CD4-positive, alpha-beta T cell treated with Interleukin-6 for 4 hours (primary cell): Measurements from ENCODE around the gene SUGCT.

Source experiments
- DNase-seq: peaks from one replicate; pipeline ENCODE4 v3.0.0-alpha.2; 2020; ENCODE audit warnings: mixed read lengths

SUGCT gene

DNA sequence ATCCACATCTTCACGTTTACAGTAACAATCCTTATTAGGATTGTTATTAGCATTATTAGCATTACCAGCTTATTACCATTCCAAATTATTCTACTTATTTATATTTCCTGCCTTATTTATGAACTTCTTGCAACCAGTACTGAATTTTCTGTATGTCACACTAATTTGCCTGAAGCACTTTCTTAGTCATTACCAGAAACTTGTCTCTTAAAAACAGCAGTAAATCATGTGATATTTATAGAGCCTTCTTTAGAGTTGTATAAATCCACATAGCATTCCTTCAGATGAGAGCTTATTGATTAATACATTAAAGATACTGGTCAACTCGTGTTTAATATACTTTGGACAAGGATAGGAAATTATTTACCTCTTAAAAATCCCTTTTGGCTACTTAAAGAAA is 618.6 kb downstream of the SUGCT start:
- DNase-seq = no peak

DNA sequence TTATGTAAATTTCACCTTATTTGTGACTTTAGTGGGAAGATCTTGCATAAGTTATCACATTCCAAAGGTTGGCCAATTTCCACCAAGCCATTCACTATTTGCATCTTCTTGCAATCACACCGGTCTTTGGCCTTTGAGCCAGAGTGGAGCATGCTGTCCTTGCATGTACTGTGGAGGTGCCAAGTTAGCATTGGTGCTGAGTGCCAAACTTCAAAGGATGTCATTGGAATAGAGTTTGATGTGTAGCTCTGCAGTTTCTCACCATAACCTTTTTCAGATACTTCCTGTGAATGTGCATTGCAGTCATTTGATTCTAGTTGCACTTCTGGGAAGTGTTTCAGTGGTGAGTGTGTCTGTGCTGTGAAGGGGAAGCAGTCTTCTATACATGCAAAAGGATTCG is 620.6 kb downstream of the SUGCT start:
- no peak for DNase-seq

DNA sequence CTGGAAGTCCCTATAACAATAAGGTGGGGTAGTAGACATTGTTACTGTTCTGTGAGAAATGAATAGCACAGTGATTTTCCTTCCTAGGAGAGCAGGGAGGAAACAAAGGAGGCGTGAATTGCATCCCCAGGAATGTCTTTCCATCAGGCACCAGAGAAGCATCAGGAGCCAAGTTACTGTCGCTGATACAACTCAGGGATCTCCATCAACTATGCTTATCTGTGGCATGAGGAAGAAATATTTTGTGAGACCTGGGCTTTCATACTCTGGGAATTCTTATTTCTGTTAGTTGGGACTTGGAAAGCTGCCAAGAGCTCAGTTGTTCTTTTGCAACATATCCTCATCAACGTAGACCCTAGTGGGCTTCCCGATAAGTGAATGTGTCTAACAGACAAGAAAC is 622.3 kb downstream of the SUGCT start:
- DNase-seq = no peak

DNA sequence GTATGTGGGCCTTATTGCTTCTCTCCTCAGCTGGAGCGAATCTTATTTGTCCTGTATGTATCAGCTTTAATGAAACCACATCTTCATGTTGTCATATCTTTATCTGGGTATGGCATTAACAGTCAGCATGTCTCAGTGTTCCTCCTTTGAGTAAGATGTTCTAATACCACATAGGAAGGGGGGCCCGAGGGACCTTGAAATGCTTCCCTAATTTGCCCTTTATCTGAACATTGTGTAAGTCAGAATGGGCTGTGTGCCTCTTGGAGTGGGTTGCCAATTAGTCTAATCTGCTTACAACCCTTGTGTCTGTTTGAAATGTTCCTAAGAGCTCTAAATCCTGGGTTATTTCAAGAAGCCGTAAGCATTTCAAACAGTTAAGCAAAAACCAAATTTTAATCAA is 623.8 kb downstream of the SUGCT start:
- DNase-seq = no peak

DNA sequence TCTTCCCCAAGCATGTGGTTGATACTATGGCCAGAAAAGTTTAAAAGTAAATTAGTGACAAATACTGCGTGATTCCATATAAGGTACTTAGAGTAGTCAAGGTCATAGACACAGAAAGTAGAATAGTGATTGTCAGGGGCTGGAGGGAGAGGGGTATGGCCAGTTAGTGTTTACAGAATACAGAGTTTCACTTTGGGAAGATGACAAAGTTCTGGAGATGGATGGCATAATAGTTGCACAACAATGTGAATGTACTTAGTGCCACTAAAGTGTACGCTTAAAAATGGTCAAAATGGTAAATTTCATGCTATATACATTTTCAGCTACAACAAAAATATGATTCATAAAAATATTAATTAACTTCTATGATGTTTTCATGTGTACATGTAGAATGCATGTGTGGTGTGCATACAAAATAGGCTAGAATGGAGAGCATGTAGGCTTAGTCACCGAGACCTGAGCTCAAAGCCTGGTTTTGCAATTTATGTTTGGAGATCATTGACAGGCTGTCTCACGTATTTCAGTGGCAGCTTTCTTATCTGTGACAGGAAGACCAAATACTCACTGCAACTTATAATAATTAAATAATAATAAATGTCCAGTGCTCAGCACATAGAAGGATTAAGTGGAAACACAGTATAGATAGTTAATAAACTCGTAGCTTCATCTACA is 625.6 kb downstream of the SUGCT start:
- DNase-seq = no peak

DNA sequence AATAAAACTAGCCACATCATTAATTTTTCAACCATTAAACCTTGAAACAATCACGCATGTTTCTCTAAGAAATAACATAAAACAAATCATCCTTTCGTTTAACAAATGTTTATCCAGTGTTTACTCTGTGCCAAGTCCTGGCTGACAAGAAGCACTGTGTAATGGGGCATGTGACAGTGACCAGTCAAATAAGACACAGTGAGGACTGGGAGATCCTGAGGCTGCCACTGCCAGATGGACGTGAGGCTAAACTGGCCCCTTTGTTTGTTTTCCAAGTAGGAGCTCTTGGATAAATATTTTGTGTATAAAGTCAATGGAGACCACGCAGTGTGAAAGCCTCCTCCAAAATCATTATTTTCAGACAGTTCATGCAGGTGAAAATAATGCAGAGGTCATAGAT is 626.2 kb downstream of the SUGCT start:
- DNase-seq = no peak

DNA sequence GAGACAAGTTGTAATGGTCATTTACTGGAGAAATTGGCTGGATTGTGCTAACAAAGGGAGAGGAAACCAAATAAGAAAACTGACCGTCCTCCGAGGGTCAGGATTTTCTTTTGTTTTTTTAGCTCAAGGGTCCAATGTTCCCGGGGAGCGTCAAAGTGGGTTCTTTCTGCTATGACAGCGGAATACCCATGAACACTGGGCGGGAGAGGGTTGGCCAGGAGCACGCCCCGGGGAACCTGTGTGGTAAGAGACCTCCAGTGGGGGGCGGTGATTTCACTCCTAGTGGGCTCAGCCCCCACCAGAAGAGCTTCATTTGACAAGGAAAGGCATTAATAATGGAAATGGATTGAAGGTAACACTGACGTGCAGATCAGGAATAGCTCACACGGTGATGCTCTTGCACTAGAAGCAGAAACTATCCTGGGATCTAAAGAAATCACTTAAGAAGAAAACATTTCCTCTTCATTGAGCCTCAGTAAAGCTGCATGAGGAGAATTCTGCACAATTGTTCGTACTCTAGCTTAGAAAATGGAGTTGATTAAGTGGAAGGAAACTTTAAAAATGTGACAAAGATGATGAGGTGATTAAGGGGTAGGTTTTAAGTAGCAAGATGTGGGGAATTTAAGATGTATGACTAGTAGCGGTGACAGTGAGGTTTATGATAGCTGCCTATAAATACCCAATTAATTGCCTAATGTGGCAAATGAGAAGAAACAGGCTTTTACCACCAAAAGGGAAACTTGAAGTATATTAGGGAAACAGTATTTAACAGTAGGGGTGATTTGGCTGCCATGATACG is 627.2 kb downstream of the SUGCT start:
- no peak for DNase-seq

DNA sequence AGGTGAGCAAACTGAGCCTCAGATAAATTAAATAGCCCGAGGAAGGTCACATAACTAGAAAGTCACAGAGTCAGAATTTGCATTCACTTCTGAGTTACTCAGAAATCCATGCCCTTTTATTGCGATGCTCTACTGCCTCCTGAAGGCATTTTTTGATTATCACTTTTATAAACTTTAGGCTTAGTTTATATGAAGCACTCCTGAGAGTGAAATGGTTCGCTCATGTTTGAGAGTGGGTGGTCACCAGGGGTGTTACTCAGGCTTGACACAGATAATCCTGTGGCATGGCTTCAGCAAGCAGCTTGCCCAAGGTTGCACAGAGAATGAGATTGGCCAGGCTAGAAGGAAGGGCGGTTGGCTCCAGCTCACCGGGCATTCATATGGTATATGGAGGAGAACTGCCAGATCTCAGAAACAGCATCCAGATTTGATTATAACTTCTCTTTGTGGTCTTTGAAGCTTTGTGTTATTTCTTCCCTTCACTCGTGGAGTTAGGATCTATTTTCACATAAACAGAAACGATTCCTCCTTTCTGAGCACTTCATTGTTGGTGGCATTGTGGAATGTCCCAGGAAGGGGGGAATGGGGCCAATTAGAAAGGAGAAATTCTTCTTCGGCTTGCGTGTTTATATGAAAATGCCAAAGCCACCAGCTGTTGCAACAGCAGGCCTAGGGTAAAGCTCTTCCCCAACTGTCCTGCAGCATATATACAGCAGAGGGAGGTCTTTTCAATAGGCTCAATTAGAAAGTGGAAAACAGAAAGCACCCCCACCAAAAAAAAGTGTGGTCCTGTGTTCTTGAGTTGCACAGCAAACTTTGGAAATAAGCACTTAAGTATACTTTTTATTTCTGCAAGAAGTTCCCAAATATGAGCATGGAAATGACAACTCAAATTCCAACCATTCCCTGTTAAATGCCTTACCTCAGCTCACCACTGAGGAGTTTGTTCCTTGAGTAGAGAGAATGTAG is 628.8 kb downstream of the SUGCT start:
- no peak for DNase-seq

DNA sequence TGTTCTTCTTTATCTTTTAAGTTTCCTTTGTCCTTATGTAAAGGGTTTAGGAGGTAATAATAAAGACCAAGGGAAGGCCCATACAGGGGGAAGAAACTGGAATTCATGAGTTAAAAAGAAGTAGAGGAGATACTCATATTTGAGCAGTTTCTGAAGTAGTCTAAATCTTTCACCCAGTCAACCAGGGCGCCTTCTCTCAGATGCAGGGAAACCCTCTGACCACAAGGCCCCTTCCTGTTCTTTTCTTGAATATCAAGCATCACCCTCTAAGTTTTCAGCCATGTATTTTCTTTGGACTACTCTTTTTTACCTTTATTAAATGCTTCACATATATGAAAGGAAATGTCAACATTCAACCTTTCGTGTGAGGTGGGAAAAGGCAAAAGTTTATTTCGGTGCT is 630.8 kb downstream of the SUGCT start:
- no peak for DNase-seq

DNA sequence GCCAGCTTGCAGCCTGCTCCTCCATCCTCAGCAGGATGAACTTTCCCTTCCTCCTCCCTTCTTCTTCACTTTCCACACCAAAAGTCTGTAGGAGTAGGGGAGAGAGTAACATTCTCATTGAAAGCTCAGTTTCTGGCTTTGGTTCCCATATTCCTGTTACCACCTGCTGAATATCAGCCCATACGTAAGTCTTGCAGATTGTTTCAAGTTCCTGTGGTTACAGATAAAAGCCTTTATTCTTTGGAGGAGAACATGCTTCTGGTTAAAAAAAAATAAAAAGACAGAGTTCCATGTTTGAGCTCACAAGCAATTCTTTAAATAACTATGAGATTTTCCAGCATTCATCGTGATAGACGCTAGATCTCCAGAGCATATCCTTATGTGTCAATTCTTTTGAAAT is 637.3 kb downstream of the SUGCT start:
- no peak for DNase-seq

DNA sequence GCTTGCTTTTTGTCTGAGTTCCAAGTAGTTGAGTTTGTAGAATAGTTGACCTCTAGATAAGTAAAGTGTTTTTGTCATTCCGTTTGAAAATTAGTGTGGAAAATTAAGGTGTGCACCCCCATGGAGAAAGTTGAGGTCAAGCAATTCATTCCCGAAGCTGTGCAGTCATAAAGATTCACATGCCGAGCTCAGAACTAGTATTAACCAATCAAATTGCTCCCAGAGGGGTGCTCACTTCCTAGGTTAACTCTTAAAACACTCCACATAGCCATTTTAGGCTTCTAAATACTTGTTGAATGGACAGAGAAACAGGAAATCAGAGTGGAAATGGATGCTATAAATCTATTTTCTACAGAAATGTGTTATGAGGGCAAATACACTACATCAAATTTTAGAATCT is 638.9 kb downstream of the SUGCT start:
- DNase-seq = no peak

DNA sequence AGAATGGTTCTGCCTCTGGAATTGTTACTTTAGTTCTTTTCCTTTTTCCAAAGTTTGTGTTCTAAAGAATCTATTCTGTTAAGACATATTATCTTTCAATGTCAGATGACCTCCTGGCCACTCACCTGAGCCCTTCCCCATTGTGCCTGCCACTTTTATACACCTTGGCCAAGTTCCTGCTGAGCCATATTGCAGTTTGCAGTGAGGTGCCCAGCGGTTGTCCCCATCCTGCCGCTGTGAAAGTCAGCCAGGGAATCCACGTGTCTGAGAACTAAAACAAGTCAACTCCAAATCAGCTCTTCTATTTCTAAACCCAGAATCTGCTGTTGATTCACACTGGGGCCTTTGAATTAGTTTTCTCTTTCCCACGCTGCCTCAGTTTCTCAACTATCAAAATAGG is 641.1 kb downstream of the SUGCT start:
- DNase-seq = no peak

DNA sequence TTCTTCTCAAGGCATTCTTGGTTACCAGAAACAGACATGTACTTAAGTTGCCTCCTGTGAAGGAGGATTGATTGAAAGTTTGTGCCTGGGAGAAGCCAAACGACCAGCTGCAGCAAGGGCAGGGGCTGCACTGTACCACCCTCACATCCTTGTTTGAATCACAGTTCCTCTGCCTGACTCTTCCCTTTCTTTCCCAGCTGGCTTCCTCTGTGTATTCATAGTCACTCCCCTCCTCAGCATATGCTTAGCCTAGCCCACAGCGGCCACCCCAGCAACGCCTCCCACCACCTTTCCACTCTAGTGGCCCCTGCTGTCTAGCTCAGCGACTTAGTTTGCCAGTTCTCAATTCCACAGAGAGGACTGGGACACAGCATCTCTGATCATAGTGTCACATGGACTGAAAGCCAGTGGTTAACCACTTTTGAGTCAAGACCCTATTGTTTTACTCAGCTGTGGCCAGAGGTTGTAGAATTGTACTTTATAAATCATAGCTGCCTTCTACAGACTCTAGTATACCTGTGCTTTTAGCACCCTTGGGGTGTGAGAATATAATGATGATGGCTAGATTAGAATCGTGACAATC is 643.0 kb downstream of the SUGCT start:
- DNase-seq = no peak

DNA sequence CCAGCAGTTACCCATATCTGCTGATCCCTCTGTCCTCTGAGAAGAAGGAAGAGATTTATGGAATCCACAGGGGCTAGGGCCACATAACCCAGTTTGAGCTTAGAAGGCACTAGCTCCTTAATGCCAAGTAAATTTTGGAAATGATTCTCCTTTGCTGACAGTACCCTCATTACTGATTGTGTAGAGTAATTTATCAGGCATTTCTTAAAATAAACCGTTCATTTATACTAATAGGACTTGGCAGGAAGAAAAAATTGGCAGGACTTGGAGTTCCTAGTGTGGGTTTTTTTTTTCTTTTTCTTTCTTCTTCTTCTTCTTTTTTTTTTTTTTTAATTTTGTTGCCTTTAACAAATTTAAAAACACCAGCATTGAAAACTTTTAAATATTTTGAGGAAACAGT is 645.7 kb downstream of the SUGCT start:
- no peak for DNase-seq

DNA sequence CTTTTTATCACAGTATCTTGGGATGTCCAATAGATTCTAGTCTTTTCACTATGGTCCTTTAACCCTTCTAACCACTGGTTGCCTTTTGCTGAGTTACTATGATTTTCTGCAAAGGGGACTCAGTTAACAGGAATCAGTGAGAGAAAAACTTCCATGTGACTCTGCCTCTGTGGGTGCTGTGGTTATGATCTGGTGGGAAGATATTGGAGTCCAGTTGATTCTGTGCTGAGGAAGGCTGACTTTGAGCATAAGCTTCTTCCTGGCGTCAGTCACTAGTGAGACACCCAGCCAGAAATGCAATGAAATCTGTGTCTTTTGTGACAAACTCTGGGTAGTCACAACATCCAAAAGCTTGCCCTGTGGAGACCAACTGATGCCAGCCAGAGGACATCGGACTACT is 648.0 kb downstream of the SUGCT start:
- DNase-seq = no peak

DNA sequence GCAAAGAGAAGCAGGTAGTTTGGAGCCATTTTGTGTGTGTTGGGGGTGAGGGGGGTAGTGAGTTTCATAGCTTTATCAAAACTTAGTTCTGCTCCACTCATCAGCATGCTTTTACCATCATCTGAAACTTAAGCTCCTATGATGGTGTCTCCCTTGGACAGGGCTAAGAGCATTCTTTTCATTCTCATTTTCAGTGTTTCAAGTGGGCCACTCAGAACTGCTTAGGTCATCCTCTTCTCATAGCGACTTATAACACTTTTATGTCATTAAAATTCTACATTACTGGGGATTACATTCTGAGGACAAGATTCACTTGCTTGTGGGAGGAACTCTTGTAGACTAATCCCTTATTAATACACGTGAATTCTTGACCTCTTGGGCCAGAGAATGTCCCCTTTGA is 649.4 kb downstream of the SUGCT start:
- no peak for DNase-seq

DNA sequence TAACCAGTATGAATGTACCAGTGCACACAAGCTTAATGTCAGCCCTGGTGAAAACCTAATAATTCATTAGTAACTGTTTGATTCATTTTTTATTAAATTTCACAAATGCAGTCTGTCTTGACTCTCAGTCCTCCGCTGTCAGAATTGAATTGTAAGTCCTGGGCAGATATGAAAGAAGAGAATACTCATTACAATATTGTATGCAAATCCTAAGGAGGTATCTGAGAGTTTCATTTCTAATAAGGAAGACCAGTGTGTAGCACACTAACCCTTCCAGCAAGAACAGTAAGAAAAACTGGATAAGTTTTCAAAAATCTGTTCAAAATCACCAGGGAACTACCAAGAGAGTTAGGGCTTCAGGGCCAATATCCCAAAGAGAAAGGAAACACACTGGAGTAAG is 652.1 kb downstream of the SUGCT start:
- no peak for DNase-seq

DNA sequence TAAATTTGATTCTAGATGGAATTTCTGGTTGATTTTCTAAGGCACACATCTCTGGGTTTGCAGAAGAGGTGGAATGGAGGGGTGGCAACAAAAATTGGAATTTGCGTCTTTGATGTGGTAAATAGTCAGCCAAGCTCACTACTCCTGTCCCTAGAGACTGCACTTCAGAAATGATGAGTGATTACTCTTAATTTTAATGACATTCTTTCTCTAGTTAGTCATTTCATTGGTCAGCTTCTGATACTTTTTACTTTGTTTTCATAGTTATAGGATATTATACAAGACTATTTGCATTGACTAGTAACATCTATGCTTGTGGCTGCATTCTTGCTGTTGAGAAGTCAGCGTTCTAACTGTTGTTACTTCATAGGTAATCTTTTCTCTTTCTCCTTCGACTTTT is 658.3 kb downstream of the SUGCT start:
- DNase-seq = no peak

DNA sequence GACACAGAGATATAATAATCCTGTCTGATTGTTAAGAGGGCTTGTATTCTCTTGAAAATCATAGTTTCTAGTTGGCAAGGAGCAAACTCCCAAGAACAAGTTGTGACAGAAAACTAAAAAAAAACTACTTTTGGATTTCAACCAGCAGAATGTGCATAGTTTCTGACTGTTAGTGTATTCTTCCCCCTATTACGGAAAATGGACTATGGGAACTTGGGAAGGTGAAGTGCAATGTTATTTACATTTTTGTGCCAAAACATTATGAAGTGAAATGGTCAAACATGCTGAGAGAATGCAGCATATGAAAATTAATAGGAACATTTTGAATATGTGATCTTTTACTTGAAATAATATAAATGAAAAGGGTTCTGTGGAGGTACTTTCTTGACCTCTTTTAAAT is 660.8 kb downstream of the SUGCT start:
- no peak for DNase-seq

DNA sequence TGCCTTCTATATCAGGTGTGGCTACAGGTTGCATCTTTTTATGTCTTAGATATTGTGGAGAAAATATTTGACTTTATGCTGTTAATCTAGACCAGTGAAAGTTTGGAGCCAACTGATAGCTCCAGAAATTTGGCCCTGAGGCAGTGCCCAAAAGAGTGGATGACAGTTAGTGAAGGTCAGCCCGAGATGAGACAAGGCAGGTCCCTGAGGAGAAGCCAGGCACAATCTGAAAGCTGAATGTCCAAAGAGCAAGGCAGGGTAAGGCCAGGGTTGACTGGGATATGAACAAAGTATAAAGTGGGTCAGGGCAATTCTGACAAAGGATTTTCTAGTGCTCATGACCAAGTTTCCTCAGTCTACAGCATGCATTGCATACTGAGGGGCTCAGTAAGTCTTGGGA is 661.9 kb downstream of the SUGCT start:
- no peak for DNase-seq

DNA sequence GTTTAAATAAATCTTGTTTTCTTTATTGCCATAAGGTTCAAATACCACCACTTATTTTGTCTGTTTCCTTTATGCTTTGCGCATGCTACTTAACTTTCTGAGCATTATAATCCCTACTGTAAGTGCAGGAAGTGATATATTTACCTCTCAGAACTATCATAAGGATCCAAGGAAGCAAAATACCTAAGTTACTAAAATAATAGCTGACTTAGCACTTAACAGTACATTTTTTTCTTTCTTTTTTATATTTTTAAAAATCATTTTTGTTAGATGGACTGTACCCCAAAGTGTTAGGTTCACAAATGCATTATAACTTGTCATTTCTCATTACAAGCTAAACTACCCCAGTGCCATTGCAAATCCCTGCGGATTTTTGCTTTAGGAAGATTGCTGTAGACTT is 663.8 kb downstream of the SUGCT start:
- no peak for DNase-seq

DNA sequence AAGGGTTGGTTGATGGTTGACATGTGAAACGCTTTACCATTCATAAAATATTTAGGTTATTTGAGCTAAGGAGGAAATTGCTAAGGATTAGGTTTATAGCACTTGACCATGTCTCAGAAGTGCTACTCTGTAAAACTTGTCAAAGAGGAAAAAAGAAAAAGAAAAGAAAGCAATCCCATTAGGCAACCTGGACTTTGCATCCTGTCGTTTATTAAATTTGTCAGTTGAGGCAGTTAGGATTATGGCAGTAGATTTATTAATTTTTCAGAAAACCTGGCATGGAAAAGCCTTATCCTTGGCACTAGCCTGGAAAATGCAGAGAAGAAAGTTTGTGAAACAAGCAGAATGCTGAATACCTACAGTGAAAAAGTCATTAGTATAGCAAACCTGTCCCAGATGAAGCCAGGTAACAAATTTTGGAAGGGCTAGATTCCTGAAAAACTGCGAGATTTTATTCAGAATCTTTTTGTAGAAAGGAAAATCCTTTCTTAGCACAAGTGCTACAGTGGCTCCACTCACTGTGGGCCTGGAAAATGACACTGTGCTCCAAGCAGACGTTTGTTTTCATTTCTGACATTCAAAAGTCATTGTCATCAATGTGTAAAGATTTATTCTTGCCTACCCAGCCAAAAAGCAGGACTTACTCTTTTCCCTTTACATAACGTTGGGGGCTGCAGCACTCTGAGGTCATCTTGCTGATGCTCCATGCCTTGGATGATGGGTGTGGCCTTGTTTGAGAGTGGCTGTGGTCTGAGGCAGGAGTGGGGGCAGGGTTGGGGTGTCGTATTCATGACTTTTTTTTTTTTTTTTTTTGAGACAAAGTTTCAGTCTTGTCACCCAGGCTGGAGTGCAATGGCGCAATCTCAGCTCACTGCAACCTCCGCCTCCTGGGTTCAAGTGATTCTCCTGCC is 664.9 kb downstream of the SUGCT start:
- DNase-seq = no peak
